Endothelial cell of umbilical vein (primary cell): ENCODE results near the gene ARHGAP45. TPM values are rescaled to one million over a fixed set of nuclear protein-coding genes. Genes with fewer than 3 reads are reported as not detected.

Source experiments
- BruUV-seq: library from RNA; stranded (reverse); fragments of 400-500 nt; replicated peaks from 2 replicates; lab custom pipeline; 2021; lab: Mats Ljungman, UMichigan
- CTCF ChIA-PET: fragments of 300-600, 350-600 bp; sonication (Branson Sonifier 250); formaldehyde crosslinking; loops from one replicate; lab custom pipeline; 2021; ENCODE audit warnings: antibody characterized with exemption, inconsistent platforms; lab: Charles Lee
- POLR2A ChIA-PET: fragments of 300-600, 350-600 bp; sonication (Branson Sonifier 250); formaldehyde crosslinking; loops from one replicate; lab custom pipeline; 2021; ENCODE audit warnings: antibody characterized with exemption, inconsistent platforms; lab: Charles Lee
- DNase-seq: peaks from one replicate; pipeline ENCODE4 v3.0.0-alpha.2; 2011; ENCODE audit warnings: low read depth, low spot score
- FAIRE-seq: peaks from 2 replicates; lab custom pipeline; 2011; peaks lifted over from hg19 to GRCh38; lab: Jason Lieb, UNC
- H2AFZ ChIP-seq: 2 replicates; pipeline ENCODE4 v1.6.0; 2012; ENCODE audit warnings: low read depth, low read length, control low read depth, inconsistent platforms
- H3K27ac ChIP-seq: 2 replicates; pipeline ENCODE4 v1.5.1; 2011; ENCODE audit warnings: low read depth, mild to moderate bottlenecking, control low read depth, low read length, moderate library complexity; ENCODE audit not compliant: insufficient read depth
- H3K27me3 ChIP-seq, 2 experiments: 2 replicates each; pipeline versions ENCODE4 v1.6.0 to v1.6.1; 2011; ENCODE audit warnings: low read length in 2 of 2, mixed read lengths in 1 of 2; ENCODE audit not compliant: control insufficient read depth in 2 of 2, insufficient read depth in 2 of 2
- H3K36me3 ChIP-seq, 2 experiments: 2 replicates in 1 of 2; 3 replicates in 1 of 2; pipeline ENCODE4 v1.5.1; 2011; ENCODE audit warnings: low read length in 2 of 2, mild to moderate bottlenecking in 1 of 2, moderate library complexity in 1 of 2; ENCODE audit not compliant: control insufficient read depth in 2 of 2, insufficient read depth in 2 of 2; ENCODE audit errors: extremely low read depth in 1 of 2
- H3K4me1 ChIP-seq: 3 replicates; pipeline ENCODE4 v1.5.1; 2011; ENCODE audit warnings: mild to moderate bottlenecking, low read length; ENCODE audit not compliant: control insufficient read depth, insufficient read depth; ENCODE audit errors: extremely low read depth
- H3K4me2 ChIP-seq: 2 replicates; pipeline ENCODE4 v1.6.1; 2011; ENCODE audit warnings: low read length, control low read depth, mixed read lengths; ENCODE audit not compliant: insufficient read depth
- H3K4me3 ChIP-seq, 3 experiments: fragments of 200-600 bp in 1 of 3; sonication (generic), shearing (Covaris generic) in 1 of 3; replicated peaks in 1 of 3; 2 replicates each; pipeline ENCODE4 v1.5.1; 2011 to 2016; ENCODE audit warnings: control low read depth in 3 of 3, low read length in 3 of 3, mild to moderate bottlenecking in 2 of 3, inconsistent platforms in 1 of 3, low read depth in 1 of 3, moderate library complexity in 1 of 3; ENCODE audit not compliant: insufficient read depth in 1 of 3
- H3K79me2 ChIP-seq: 2 replicates; pipeline ENCODE4 v1.6.0; 2012; ENCODE audit warnings: low read length, inconsistent platforms; ENCODE audit not compliant: control insufficient read depth, insufficient read depth
- H3K9ac ChIP-seq: replicated peaks from 2 replicates; pipeline ENCODE3; 2011; ENCODE audit warnings: low read length, control low read depth; ENCODE audit not compliant: insufficient read depth; ENCODE audit errors: extremely low read depth
- H3K9me1 ChIP-seq: replicated peaks from 3 replicates; pipeline ENCODE4 v1.6.0; 2011; ENCODE audit warnings: mild to moderate bottlenecking, low read length; ENCODE audit not compliant: control insufficient read depth, insufficient read depth; ENCODE audit errors: extremely low read depth
- H3K9me3 ChIP-seq: replicated peaks from 2 replicates; pipeline ENCODE4 v1.5.1; 2012; ENCODE audit warnings: low read length, inconsistent platforms; ENCODE audit not compliant: control insufficient read depth, insufficient read depth
- H4K20me1 ChIP-seq: replicated peaks from 2 replicates; pipeline ENCODE3; 2011; ENCODE audit warnings: mild to moderate bottlenecking, low read length; ENCODE audit not compliant: control insufficient read depth, insufficient read depth; ENCODE audit errors: extremely low read depth
- CTCF ChIP-seq, 2 donors: IDR thresholded peaks; 1 replicate in 1 of 2; 2 replicates in 1 of 2; pipeline ENCODE4 v1.5.1; 2011; ENCODE audit warnings: low read length in 2 of 2, mild to moderate bottlenecking in 2 of 2, moderate library complexity in 2 of 2, control low read depth in 1 of 2, inconsistent platforms in 1 of 2, low read depth in 1 of 2; ENCODE audit not compliant: insufficient read depth in 1 of 2; ENCODE audit errors: extremely low read depth in 1 of 2
- JUN ChIP-seq: IDR thresholded peaks from 2 replicates; pipeline ENCODE4 v1.6.1; 2011; ENCODE audit warnings: borderline replicate concordance, low read depth; ENCODE audit not compliant: insufficient read length, insufficient read depth
- MYC ChIP-seq: IDR thresholded peaks from one replicate; pipeline ENCODE4 v1.6.1; 2011; ENCODE audit warnings: mild to moderate bottlenecking, low read depth, low read length
- POLR2AphosphoS5 ChIP-seq: IDR thresholded peaks from 2 replicates; pipeline ENCODE4 v1.6.1; 2012; ENCODE audit warnings: low read depth, mild to moderate bottlenecking, control low read depth, low read length, moderate library complexity; ENCODE audit not compliant: insufficient read depth
- dilution Hi-C: fragments of 300-500 bp; cut with MboI; formaldehyde crosslinking; loops from one replicate; pipeline ENCODE4 v1.15.0; 2019; ENCODE audit warnings: low sequenced_read_pairs; ENCODE audit not compliant: extremely low pct_ligation_motif_present
- intact Hi-C: fragments of 100-400 bp; cut with micrococcal nuclease; formaldehyde crosslinking; loops from one replicate; pipeline ENCODE4 v1.10.0; 2022
- polyA plus RNA-seq, 4 experiments: library from polyadenylated mRNA; depleted of rRNA in 3 of 4; stranded (reverse) in 3 of 4; unstranded in 1 of 4; fragments of >200 nt; gene quantifications; 2 replicates each; pipeline versions ENCODE4 v1.2.1 to v1.2.3, GENCODE V29; 2011 to 2012; ENCODE audit warnings: missing spikeins in 1 of 4
- total RNA-seq: library from RNA; stranded (reverse); gene quantifications from 2 replicates; pipeline ENCODE4 v1.2.3, GENCODE V29; 2021

ARHGAP45 gene
- total and polyA plus RNA-seq, 2 donors (not counting 3 experiments of a cell fraction or from before 2014, with no cell fraction given) = 7.5 to 10.4 TPM

GRCh38 chr19:1055886-1056620 lies 10.9 kb upstream of the ARHGAP45 start:
- Histone ChIP-seq H3K27me3 (no peaks in the 10 kb centered on the region), H3K27ac (no peak overlapping the region), H3K9me1 (no peaks in the 10 kb centered on the region), H3K4me1 (no peaks in the 10 kb centered on the region), H3K9ac (no peak overlapping the region), H3K4me3 (no peak overlapping the region), H2AFZ (no peak overlapping the region), H3K4me2 (no peak overlapping the region), H4K20me1 (no peaks in the 10 kb centered on the region), H3K9me3 (no peaks in the 10 kb centered on the region), H3K79me2 (no peaks in the 10 kb centered on the region), H3K36me3 (no peaks in the 10 kb centered on the region)
- FAIRE-seq (no peak), DNase-seq (no peak)
- CTCF ChIA-PET = interaction anchor here (1.1 to 1.8 kb wide), 3 partner anchors 9 to 121 kb away, joined by 4 to 7 read pairs (median 6); partner anchors contain the start of gene ARHGAP45
- dilution Hi-C loops = no loop called here
- no TSS peak for BruUV-seq
- TF ChIP-seq POLR2AphosphoS5 = no peak
- no peak for TF ChIP-seq MYC
- intact Hi-C loops = no loop called here
- POLR2A ChIA-PET = no interaction called here

GRCh38 chr19:1057176-1057855 lies 9.7 kb upstream of the ARHGAP45 start:
- Histone ChIP-seq H3K4me2 (no peak overlapping the region), H3K9ac (no peak overlapping the region), H3K79me2 (no peaks in the 10 kb centered on the region), H3K27ac (no peak overlapping the region), H3K27me3 (no peaks in the 10 kb centered on the region), H3K9me1 (no peaks in the 10 kb centered on the region), H4K20me1 (no peaks in the 10 kb centered on the region), H3K36me3 (no peaks in the 10 kb centered on the region), H3K4me3 (no peak overlapping the region), H2AFZ (no peak overlapping the region), H3K4me1 (no peaks in the 10 kb centered on the region), H3K9me3 (no peaks in the 10 kb centered on the region)
- intact Hi-C loops (no loop called here), dilution Hi-C loops (no loop called here)
- FAIRE-seq (peak; percentile 70), DNase-seq (peak; percentile 29)
- no TSS peak for BruUV-seq
- ChIA-PET CTCF (interaction anchor here (0.9 to 1.7 kb wide), 7 partner anchors 9 to 157 kb away, joined by 3 to 7 read pairs (median 3); partner anchors contain the start of genes ARHGAP45 and GPX4), POLR2A (no interaction called here)
- peak in 1 of 2 donors; percentile 19 for TF ChIP-seq CTCF (IDR thresholded peaks at IDR 0.05; ENCODE audit: extremely low read depth in 1 of 2, insufficient read depth in 1 of 2, low read depth in 1 of 2, low read length in 2 of 2)
- no peak for TF ChIP-seq JUN
